ENCODE data around the gene LGI1.

Gene LGI1

DNA sequence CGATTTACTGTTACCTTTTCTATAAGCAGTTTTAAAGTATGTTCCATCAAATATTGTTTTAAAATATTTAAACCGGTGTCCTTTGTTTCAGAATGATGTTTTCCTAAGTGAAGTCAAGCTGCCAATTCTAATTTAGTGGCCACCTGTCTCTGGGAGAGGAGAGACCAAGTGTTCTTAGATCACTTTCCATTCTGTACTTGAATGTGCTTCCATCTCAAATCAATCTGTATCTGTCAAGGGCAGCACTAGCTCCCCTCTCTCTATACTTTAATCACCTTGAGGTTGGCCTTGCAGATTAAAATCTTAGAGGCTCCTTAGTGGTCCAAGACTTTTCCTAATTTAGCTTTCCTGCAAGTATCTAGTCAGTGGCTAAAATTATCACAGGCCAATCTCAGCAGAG lies 49.6 kb downstream of the LGI1 start:
- Histone ChIP-seq H3K4me3 (ENCODE audit: severe bottlenecking) (no peak overlapping the region), H3K27me3 (ENCODE audit: insufficient read depth, poor library complexity, severe bottlenecking) (no peaks in the 10 kb centered on the region), H3K4me1 (ENCODE audit: insufficient read depth, poor library complexity, severe bottlenecking) (no peaks in the 10 kb centered on the region), H3K36me3 (ENCODE audit: low read depth) (no peaks in the 10 kb centered on the region), H3K27ac (ENCODE audit: poor library complexity, severe bottlenecking) (no peak overlapping the region), H3K9me3 (ENCODE audit: severe bottlenecking) (no peaks in the 10 kb centered on the region)
- no peak for ATAC-seq (ENCODE audit: low read depth)
- DNase-seq (ENCODE audit: low spot score) = no peak
- TF ChIP-seq CTCF (IDR thresholded peaks at IDR 0.05; ENCODE audit: poor library complexity, severe bottlenecking) = no peak

DNA sequence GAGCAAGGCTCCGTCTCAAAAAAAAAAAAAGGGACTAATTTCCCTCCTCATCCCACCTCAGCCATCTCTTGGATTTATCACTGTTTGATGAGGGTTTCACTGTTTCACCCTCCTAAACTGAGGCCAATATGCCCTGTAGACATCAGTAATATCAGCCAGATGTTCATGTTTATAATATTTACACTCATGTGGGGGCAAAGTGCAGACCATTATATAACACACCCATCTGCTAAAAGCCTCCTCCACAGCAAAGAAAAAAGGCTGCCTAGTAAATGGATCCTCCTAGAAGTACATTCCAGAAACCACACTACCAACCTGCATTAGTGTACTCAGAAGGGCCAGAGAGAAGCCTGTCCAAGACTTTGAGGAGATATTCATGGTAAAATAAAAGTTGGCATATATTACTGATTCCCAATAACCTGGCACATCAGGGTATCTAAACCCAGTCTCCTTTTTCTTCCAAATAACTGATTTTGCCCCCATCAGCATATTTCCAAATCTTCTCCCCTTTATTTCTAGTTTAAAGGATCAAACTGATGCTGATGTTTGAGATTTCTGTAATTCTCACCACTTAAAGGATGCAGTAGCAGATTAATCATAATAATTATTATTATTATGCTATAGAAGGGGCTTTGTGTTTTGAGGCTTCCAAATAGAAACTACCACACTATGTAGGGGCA lies 55.1 kb downstream of the LGI1 start:
- Histone ChIP-seq H3K9me3 (ENCODE audit: severe bottlenecking) (no peaks in the 10 kb centered on the region), H3K27ac (ENCODE audit: poor library complexity, severe bottlenecking) (no peak overlapping the region), H3K27me3 (ENCODE audit: insufficient read depth, poor library complexity, severe bottlenecking) (no peaks in the 10 kb centered on the region), H3K4me1 (ENCODE audit: insufficient read depth, poor library complexity, severe bottlenecking) (no peaks in the 10 kb centered on the region), H3K36me3 (ENCODE audit: low read depth) (no peaks in the 10 kb centered on the region), H3K4me3 (ENCODE audit: severe bottlenecking) (no peak overlapping the region)
- DNase-seq (ENCODE audit: low spot score) (no peak), ATAC-seq (ENCODE audit: low read depth) (no peak)
- TF ChIP-seq CTCF (IDR thresholded peaks at IDR 0.05; ENCODE audit: poor library complexity, severe bottlenecking) = no peak

- H3K9me3 ChIP-seq (ENCODE audit: severe bottlenecking) = no peaks in the 10 kb centered on the region
- no peak overlapping the region for H3K4me3 ChIP-seq (ENCODE audit: severe bottlenecking)
- H3K36me3 ChIP-seq (ENCODE audit: low read depth) = no peaks in the 10 kb centered on the region
- no peaks in the 10 kb centered on the region for H3K4me1 ChIP-seq (ENCODE audit: insufficient read depth, poor library complexity, severe bottlenecking)
- H3K27ac ChIP-seq (ENCODE audit: poor library complexity, severe bottlenecking) = no peak overlapping the region
- peak; percentile 51 for TF ChIP-seq CTCF (IDR thresholded peaks at IDR 0.05; ENCODE audit: poor library complexity, severe bottlenecking)
- ATAC-seq (ENCODE audit: low read depth) (peak; percentile 51; the same call in 2 of the 3 replicates), DNase-seq (ENCODE audit: low spot score) (no peak)
- no peaks in the 10 kb centered on the region for H3K27me3 ChIP-seq (ENCODE audit: insufficient read depth, poor library complexity, severe bottlenecking)
Observed at GRCh38 chr10:93813507-93814465, 56.0 kb downstream of the LGI1 start.

DNA sequence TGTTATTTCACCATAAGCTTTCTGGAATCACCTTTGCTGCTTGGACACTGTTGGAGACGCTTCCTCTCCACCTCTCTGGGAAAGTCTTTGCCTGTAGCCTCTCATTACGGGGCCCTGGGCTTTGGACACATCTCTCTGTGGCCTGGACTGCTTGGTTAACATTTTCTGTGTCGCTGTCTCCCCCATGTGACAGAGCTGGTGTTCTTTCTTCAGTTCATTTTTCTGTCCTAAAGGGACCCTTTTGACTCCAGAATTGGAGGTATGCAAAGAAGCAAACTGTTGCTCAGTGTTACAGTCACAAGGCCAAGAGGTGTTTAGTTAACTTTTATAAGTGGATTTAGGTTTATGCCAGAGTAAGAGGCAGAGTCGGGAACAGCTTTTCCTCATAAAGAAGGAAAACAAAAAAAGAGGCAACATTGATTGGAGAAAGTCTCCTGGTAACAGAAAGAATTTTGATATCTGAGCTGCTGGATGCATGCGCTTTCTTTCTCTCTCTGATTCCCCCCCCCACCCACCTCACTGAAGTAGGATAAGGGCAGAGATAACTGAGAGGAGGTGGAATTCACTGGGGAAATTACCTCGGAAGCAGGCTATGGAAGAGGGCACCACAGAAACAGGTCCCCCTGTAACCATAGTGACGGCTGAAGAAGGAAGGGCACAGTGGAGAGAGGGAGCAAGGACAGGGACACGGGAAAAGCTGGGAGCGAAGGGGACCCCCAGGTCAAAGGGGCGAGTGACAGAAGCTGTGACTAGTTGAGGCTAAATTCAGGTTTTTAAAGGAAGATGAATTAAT lies 57.8 kb downstream of the LGI1 start:
- Histone ChIP-seq H3K4me3 (ENCODE audit: severe bottlenecking) (no peak overlapping the region), H3K27me3 (ENCODE audit: insufficient read depth, poor library complexity, severe bottlenecking) (no peaks in the 10 kb centered on the region), H3K9me3 (ENCODE audit: severe bottlenecking) (no peaks in the 10 kb centered on the region), H3K4me1 (ENCODE audit: insufficient read depth, poor library complexity, severe bottlenecking) (no peaks in the 10 kb centered on the region), H3K27ac (ENCODE audit: poor library complexity, severe bottlenecking) (no peak overlapping the region), H3K36me3 (ENCODE audit: low read depth) (no peaks in the 10 kb centered on the region)
- no peak for DNase-seq (ENCODE audit: low spot score)
- ATAC-seq (ENCODE audit: low read depth) = no peak
- TF ChIP-seq CTCF (IDR thresholded peaks at IDR 0.05; ENCODE audit: poor library complexity, severe bottlenecking) = no peak

Measured in RWPE2 (cell line).